Skin epidermis (tissue), 12 donors: Measurements from ENCODE around the gene GSG1L.
"Not testable (repeated sequence)": the region's sequence is repeated elsewhere in the genome, so short reads cannot be mapped to it uniquely, and the experiment has no call there.

ENCODE experiments used
- H3K27ac ChIP-seq, 21 experiments: fragments of 200-600 bp; sonication (generic) in 11 of 21; one replicate each; pipeline ENCODE4 v1.5.0; 2020; ENCODE audit warnings: mild to moderate bottlenecking in 3 of 21, inconsistent platforms in 2 of 21, moderate library complexity in 2 of 21
- H3K4me3 ChIP-seq, 7 experiments: fragments of 200-600 bp; sonication (generic) in 2 of 7; one replicate each; pipeline ENCODE4 v1.5.0; 2020; ENCODE audit warnings: inconsistent platforms in 2 of 7, mild to moderate bottlenecking in 2 of 7, moderate library complexity in 1 of 7

The GSG1L gene

DNA sequence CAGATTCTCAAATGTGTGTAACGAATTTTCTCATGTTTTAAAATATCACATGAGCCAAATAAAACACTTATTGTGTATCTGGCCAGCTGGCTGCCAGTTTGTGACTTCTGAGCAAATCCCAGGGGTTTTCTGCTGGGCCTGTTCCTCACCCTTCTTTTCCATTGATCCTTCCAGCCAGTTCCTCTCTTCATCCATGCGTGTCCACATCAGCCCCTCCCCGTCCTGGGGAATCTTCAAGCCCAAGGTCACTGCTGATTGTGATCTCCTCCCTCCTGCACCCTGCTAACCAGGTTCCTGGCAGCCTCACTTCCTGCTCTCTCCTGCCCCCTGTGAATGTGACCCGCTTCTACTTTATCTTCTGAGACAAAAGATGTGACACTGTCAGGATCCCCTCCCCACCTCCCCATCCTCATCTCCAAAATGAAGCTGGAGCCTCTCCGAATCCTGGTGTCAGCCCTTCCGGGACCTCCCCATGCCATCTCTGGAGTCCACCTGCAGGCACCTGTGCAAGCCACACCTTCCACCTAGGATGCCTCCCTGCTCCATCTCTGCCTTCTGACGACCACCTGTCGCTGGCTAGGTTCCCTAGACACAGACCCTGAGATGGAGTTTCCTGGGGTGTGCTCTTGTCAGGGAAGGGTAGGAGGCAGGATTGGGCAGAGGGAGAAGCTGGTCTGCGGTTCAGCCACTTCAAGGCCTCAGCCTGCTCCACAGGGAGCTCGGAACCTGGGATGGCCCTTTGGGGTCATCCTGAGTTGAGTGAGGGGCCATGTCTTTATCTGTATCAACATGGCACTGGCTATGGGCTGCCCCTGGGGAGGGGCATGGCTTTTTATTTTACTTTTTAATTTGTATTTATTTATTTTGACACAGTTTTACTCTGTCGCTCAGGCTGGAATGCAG lies 308.5 kb downstream of the GSG1L start:
- Histone ChIP-seq H3K27ac (no peak overlapping the region), H3K4me3 (no peak overlapping the region)

DNA sequence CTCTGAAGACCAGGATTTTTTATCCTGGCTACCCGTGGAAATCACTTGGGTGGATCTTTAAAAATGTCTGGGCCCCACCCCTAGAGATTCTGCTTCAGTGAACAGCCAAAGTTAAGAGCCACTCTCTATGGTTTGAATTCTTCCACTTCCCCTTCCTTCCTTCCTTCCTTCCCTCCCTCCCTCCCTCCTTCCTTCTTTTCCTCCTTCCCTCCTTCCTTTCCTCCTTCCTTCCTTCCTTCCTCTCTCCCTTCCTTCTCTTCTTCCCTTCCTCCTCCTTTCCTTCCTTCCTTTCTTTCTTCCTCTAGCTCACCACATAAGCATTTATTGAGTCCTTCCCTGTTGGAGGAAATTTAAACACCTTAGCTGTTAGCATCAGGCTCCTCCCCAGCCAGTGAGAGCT lies 310.0 kb downstream of the GSG1L start:
- peak overlapping the region in 1 of 21 experiments; percentile 6 for H3K27ac ChIP-seq
- H3K4me3 ChIP-seq, result no peak overlapping the region

DNA sequence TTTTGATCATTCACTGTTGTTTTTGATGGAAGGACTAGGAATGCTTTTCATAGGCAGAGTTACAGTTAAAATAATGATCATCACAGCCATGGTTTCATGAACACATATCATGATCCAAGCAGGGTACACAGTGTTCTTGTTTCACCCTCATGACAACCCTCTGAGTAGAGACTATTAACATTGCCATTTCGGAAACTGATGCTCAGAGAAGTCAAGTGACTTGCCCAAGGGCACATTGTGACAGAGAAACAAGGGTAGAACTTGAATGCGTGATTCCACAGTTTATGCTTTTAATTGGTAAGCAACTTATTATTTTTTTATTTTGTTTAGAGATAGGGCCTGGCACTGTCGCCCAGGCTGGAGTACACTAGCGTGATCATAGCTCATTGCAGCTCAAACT lies 311.3 kb downstream of the GSG1L start:
- H3K4me3 ChIP-seq, result no peak overlapping the region

DNA sequence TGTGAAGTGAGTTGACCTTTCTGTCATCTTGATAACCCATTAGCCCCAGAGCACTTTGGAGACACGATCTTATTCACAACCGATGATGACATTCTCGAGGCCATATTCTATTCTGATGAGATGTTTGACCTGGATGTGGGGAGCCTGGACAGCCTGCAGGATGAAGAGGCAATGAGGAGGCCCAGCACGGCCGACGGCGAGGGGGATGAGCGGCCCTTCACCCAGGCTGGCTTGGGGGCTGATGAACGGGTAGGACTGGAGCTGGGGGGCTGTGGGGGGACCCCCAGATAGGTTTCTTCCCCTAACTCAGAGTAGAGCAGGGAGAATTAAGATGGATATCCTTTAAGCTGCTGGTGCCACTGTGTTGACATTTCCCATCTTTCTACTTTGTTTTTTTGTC lies 311.8 kb downstream of the GSG1L start:
- peak overlapping the region in 1 of 21 experiments; percentile 40 for H3K27ac ChIP-seq
- no peak overlapping the region for H3K4me3 ChIP-seq

More for the DNA sequence above, 311.3 kb downstream of the GSG1L start:
- no peak overlapping the region for H3K27ac ChIP-seq

DNA sequence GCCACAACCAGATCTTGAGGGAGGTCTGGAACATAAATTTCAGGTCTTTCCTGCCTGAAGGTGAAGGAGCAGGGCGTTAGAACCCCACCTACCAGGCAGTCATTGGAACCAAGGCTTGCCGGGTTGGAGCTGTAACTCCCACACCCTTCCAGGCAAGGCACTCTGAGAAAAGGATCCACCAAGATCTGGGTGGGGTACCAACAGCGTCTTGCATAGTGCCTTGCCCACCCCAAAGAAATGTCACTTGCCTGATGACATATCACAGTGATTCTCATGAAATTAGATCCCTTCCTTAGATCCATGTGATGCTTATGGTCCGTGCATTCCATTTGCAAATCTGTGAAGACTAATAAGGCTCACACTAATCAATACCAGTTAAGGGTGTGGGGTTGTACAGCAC lies 312.3 kb downstream of the GSG1L start:
- Histone ChIP-seq H3K4me3 (no peak overlapping the region), H3K27ac (peak overlapping the region in 1 of 21 experiments; percentile 40)

DNA sequence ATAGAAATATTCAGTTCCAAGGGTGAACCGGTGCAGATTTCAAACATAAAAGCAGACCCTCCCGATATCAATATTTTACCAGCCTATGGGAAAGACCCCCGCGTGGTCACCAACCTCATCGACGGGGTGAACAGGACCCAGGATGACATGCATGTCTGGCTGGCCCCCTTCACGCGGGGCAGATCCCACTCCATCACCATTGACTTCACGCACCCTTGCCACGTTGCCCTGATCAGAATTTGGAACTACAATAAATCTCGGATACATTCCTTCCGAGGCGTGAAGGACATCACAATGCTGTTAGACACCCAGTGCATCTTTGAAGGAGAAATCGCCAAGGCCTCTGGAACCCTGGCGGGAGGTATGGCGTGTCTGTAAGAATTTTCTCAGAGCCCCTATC lies 313.6 kb downstream of the GSG1L start:
- no peak overlapping the region for H3K27ac ChIP-seq
- H3K4me3 ChIP-seq, result no peak overlapping the region

DNA sequence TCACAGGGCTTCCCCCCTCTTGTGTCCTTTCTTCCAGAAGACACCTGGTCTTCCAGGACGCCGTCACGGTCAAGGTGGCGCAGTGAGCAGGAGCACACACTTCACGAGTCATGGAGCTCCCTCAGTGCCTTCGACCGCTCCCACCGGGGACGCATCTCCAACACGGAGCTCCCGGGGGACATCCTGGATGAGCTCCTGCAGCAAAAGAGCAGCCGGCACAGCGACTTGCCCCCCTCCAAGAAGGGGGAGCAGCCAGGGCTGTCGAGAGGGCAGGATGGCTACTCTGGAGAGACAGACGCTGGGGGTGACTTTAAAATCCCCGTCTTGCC lies 314.0 kb downstream of the GSG1L start:
- Histone ChIP-seq H3K4me3 (no peak overlapping the region), H3K27ac (peak overlapping the region in 2 of 21 experiments; percentile 26 to 45)

DNA sequence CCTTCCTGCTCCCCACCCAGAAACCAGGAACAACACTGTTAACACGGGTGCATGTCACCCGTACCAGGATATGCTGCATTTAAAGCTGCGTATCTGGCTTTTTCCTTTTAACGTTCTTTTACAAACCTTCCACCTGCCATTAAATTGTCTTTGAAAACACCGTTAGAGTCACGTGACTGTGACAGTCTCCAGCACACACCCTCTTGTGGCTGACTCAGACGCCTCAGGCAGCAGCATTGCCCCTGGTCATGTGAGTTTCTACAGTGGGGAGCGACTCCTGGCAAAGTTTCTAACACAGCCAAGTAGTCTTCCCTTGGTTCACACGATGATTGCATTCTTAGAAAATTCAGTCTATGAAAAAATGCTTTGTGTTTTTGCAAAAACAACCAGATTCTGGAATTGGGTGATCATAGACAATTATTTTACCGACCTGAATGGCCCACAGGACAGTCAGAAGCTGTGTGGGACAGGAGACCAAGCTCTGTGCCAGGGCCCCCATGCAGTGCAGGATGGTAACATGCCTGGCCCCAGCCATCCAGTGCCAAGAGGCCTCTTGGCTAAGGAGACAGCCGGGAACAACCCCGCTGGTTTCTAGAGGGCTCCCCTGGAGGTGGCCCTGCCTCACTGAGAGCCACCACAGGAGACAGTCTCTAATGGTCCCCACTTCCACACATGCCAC lies 314.5 kb downstream of the GSG1L start:
- Histone ChIP-seq H3K4me3 (no peak overlapping the region), H3K27ac (peak overlapping the region in 2 of 21 experiments; percentile 26 to 45)

DNA sequence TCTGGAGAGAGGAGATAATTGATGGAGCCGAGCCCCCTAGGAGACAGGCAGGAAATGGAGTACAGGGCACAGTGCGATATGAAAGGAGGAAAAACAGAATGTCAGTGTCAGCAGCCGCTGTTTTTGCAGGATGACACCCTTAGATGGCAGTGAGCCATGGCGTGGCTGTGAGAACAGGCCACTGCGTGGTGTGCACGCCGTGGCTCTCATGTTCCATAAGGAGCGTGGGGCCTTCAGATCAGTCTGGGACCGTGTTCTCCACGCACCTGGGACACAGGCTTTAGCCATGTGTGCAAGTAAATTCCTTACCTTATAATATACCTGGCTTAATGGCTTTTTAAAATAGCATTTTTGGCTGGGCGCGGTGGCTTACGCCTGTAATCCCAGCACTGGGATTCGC lies 315.6 kb downstream of the GSG1L start:
- no peak overlapping the region for H3K4me3 ChIP-seq
- H3K27ac ChIP-seq, result no peak overlapping the region

DNA sequence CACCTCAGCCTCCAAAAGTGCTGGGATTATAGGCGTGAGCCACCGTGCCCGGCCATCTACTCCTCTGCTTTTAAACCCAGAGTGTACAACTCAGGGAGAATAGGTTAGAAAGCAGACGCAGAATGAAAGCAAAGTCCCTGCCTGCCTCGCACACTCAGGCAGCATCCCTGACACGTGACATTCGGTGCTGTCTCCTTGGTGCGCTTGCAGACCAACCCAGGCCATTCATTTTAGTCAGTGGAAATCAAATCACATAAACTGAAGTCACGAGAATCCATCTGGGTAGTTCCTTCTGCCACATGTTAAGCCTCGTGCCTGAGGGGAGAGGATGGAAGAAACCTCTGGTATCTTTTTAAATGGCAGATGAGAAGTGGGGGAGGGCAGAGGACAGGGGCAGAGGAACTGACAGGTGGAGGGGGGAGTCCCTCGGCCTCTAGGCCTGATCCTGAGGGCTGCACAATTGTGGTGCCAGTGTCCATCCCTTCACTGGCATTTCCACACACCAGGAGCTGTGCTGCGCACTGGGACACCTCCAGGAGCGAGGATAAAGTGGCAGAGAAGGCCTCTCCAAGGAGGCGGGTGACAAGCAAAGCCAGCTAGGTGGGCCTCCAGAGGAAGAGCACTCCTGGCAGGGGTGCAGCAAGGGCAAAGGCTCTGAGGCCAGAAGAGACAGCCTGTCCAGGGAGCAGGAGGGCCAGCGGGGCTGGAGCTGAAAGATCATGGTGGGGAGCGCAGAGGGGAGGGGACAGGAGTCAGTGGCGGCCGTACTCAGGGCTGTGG lies 317.2 kb downstream of the GSG1L start:
- Histone ChIP-seq H3K4me3 (no peak overlapping the region), H3K27ac (no peak overlapping the region)

DNA sequence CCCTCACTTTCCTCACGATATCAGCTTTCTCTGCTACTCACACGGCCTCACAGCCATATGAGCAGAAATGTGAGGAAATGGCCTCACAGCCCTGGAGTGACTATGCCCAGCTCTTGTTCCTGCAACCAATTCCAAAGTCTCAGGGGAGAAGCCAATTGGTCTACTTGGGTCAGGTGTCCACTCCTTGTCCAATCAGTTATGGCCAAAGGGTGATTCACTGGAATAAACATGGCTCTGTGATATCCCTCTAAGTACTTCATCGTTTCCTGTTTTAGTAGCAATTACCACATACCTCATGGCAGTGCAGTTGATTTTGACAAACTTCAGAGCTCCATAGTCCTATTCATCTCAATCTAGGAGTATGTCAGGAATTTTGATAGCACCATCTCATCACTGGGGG lies 318.2 kb downstream of the GSG1L start:
- Histone ChIP-seq H3K4me3 (no peak overlapping the region), H3K27ac (no peak overlapping the region)

DNA sequence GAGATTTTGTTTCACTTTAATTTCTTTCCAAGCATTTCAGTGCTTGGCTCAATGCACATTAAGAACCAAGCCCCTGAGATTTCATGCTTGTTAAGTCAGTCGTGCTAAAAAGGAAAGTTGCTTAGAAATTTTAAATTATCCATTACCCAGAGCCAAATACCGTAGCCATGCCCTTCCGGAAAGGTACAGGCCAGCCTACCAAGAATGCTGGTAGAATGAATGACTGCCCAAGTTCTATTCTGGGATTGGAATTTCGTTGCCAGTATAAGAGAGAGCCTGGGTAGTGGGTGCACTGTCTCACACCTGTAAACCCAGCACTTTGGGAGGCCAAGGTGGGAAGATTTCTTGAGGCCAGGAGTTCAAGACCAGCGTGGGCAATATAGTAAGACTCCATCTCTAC lies 319.6 kb downstream of the GSG1L start:
- no peak overlapping the region for H3K4me3 ChIP-seq
- no peak overlapping the region for H3K27ac ChIP-seq

DNA sequence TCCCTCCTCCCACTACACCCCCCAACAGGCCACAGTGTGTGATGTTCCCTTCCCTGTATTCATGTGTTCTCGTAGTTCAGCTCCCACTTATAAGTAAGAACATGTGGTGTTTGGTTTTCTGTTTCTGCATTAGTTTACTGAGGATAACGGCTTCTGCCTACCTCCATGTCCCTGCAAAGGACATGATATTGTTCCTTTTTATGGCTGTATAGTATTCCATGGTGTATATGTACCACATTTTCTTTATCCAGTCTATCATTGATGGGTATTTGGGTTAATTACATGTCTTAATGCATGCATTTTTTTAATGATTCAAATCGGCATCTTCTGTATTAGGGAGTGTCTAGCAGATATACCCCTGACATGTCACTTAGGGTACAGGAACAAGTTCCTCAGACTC lies 320.5 kb downstream of the GSG1L start:
- peak overlapping the region in 3 of 21 experiments; percentile 18 to 47 (median 30) for H3K27ac ChIP-seq
- H3K4me3 ChIP-seq, result not testable (repeated sequence)

DNA sequence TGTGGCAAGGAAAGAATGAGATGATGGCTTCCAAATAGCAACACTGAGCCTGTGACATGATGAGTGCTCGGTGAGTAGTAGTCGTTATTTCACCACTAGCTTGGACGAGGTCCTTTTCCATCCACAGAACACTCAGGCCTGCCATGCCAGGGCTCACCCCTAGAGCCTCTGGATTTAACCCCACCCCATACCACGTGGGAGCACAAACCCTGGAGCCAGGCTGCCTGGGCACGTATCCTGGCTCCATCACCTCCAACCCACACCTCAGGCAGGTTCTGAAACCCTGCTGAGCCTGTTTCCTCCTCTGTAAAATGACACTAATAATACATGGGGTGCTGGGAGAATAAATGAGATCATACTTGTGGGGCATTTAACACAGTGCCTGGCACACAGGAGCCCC lies 321.2 kb downstream of the GSG1L start:
- H3K27ac ChIP-seq, result peak overlapping the region in 2 of 21 experiments; percentile 27 to 30
- H3K4me3 ChIP-seq, result no peak overlapping the region

DNA sequence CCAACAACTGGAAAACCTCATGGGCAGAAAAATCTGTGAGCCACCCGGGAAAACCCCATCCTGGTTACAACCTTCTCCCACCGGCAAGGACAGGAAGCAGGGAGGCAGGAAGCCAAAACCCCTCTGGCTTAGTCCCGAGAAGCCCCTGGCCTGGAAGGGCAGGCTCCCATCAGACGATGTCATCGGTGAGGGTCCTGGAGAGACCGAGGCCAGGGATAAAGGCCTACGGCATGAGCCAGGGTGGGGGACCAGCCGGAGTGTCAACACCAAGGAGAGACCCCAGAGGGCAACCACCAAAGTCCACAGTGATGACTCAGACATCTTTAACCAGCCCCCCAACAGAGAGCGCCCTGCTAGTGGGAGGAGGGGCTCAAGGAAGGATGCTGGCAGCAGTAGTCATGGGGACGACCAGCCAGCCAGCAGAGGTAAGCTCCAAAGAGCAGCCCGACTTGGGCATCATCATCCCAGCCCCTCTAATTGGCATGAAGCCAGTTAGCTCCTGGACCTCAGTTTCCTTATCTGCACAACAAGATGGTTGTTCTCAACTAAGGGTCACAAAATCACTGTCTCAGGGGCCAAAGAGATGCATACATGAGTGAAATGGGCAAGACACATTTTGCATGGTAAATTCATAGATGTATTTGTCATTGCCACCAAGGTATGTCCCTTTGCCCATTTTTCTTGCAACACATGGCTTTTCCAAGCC lies 322.9 kb downstream of the GSG1L start:
- Histone ChIP-seq H3K27ac (no peak overlapping the region), H3K4me3 (no peak overlapping the region)

DNA sequence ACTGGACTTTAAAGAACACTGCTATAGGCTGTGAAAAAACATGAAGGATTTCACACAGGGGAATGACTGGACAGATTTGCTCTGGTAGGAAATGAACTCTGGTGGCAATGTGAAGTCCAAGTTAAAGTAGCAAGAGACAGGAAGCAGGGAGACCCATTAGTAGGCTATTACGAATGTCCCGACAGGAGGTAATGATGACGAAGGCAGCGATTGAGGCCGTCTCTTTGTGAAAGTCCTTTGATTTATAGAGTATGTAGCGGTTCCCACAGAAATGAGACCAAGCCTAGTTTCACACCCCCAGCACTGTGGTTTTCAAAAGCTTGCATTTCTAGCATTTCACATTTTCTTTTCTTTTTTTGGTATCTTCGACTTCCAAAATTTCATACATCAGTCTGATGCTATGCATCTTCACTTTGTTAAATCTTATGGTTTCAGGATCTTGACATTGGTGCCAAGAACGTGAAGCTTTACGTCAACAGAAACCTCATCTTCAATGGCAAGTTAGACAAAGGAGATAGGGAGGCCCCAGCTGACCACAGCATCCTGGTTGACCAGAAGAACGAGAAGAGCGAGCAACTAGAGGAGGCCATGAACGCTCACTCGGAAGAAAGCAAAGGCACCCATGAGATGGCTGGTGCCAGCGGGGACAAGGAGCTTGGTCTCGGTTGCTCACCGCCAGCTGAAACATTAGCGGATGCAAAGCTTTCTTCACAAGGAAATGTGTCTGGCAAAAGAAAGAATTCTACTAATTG lies 323.7 kb downstream of the GSG1L start:
- no peak overlapping the region for H3K27ac ChIP-seq

DNA sequence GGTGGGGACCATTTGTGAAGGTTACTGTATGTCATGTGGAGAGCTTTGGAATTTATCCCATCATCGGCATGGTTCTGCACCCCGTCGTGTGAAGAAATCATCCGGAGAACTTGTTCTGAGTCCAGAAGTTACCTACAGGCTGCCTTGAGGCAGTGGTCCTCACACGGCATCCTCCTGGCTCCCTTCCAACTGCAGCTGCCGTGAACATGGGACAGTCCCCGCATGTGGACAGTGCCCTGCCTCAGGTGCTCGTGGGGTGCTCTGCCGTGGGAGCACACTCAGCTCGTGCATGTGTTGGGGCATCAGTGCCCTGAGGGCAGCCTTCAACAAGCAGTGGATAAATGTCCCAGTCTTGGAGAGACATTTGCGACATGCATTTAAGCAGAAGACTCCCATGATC lies 324.9 kb downstream of the GSG1L start:
- Histone ChIP-seq H3K4me3 (no peak overlapping the region), H3K27ac (peak overlapping the region in 4 of 21 experiments; percentile 17 to 60 (median 48))

More for the DNA sequence above, 323.7 kb downstream of the GSG1L start:
- H3K4me3 ChIP-seq, result no peak overlapping the region
